Measurements from ENCODE around the gene ADAMTS17.

Gene ADAMTS17

DNA sequence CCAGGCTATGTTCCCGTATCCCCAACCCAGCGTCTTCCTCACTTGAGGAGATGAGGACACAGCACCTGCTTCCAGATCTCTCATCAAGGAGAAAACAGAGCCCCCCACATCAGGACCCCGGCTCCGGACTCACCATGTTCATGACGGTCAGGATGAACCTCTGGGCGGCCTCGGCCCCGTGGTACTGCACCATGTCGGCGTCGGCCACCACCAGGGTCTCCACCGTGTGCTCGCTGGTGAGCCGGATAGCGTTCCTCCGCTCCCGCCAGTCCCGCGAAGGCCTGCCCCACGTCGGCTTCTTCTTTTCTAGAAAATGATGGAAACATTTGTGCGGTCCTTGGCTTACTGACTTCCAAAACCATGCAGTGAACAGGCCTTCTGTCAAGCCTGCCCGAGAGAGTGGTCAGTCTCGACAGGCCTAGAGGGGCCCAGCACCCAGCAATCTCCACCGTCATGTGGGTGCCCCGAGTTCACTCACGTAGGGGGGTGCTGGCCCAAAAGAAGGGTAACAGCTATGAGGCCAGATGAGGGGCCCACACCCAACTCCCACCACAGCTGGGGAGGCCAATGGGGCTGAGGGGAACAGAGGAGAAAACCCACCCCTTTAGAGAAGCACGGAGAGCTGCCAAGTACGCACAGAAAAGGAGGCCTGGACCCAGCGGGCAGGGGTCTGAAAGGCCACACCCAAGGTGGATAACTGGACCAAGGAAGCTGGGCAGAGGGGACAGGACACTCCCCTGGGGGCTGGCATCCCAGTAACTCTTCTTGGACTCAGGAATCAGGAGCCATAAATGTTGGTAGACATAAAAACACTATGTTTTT is 60.5 kb downstream of the ADAMTS17 start:
- no peak for DNase-seq (ENCODE audit: low read depth, low spot score)
- H3K4me3 ChIP-seq (ENCODE audit: low read length), result no peak overlapping the region

- H3K4me3 ChIP-seq (ENCODE audit: low read length), result no peak overlapping the region
- no peak for DNase-seq (ENCODE audit: low read depth, low spot score)
Observed at GRCh38 chr15:100279849-100280248, 61.9 kb downstream of the ADAMTS17 start.

DNA sequence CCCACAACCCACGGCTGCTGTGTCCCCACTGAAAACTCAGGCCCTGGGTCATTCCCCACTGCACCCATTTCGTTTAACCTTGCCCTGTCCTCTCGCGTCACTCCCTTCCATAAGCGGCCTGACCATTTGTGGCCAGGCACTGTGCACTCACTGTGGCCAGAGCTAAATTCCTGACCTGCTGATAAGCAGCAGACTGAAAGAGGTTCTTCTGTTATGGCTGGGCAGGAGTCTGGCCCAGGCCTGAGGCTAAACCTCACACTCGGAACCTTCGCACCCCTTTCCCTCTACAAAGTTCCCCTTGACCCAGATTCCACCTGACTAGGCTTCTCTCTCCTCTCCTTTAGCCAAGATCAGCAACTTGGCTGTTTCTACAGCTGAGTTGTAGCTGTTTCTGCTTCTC is 62.3 kb downstream of the ADAMTS17 start:
- DNase-seq (ENCODE audit: low read depth, low spot score), result no peak

GRCh38 chr15:100278596-100279380 is 63.0 kb downstream of the ADAMTS17 start:
- no peak for DNase-seq (ENCODE audit: low read depth, low spot score)
- H3K4me3 ChIP-seq (ENCODE audit: low read length), result no peak overlapping the region

More for the DNA sequence above, 62.3 kb downstream of the ADAMTS17 start:
- no peak overlapping the region for H3K4me3 ChIP-seq (ENCODE audit: low read length)

GRCh38 chr15:100277087-100277855 is 64.5 kb downstream of the ADAMTS17 start:
- no peak for DNase-seq (ENCODE audit: low read depth, low spot score)
- H3K4me3 ChIP-seq (ENCODE audit: low read length), result no peak overlapping the region

DNA sequence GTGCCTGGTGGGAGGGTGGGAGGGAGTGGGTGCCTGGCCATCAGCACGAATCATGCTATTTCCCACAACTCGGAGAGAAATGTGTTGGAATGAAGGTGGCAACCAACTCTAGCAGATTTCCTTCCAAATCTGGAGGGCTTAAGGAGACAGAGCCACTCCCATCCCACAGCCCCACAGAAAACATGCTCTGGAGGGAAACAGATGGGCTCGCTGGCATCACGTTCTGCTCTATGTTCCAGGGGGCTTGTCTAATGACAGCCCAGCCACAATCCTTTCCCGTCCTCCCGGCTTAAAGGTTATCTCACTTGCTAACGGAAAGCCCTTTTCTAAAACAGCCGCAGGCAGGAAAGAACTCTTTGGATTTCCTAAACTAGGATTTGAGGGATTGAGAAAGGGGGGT is 65.3 kb downstream of the ADAMTS17 start:
- H3K4me3 ChIP-seq (ENCODE audit: low read length), result no peak overlapping the region
- DNase-seq (ENCODE audit: low read depth, low spot score), result no peak

DNA sequence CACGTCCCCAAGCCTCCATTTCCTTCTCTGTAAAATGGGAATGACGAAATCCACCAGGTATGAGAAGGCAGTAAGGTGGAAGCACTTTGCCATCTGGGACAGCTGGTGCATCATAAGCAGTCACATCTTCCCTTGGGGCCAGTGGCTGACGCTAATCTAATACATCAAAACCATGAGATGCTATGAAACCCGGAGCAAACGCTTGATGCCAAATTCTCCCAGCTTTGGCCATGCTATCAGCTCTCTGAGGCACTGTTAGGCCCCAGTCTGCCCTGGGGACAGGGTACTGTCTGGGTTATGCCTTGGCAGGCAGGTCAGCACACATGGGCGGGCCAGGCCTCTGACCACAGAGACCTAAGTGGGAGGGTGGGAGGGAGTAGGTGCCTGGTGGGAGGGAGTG is 66.1 kb downstream of the ADAMTS17 start:
- H3K4me3 ChIP-seq (ENCODE audit: low read length), result no peak overlapping the region
- DNase-seq (ENCODE audit: low read depth, low spot score), result no peak

- no peak for DNase-seq (ENCODE audit: low read depth, low spot score)
- H3K4me3 ChIP-seq (ENCODE audit: low read length), result no peak overlapping the region
Observed at GRCh38 chr15:100269831-100270230, 71.9 kb downstream of the ADAMTS17 start.

DNA sequence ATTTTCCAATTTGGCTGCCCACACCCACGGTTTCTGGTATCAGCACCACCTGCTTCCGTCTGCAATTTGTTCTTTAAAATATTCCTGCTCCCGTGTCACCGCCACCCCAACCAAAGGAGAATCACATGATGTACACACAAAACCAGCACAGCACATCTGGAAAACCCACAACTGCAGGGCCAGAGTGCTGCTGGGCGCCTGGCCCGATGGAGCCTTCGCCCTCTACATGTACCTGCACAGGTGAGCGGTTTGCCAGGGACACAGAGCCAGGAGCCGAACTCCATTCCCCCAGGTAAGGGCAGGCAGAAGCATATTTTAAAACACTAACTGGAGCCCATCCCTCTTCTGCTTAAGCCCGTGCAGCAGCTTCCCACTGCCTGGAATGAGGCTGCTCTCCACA is 75.6 kb downstream of the ADAMTS17 start:
- DNase-seq (ENCODE audit: low read depth, low spot score), result no peak
- H3K4me3 ChIP-seq (ENCODE audit: low read length), result no peak overlapping the region

DNA sequence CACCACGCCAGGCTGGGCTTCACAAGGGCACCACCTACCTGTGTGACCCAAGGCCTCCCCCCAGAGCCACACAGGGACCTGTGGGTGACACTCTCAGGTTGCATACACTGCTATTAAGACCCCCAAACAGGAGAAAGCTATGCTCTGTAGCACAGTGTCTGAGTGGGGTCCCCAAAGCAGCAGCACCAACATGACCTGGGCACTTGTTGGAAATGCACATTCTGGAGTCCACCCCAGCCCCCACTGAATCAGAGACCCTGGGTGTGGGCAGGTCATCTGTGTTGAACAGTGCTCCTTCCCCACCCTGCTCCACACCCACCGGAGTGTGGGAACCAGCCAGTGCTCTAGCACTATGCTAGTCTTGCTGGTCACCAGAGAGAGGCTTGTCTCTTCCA is 76.1 kb downstream of the ADAMTS17 start:
- no peak overlapping the region for H3K4me3 ChIP-seq (ENCODE audit: low read length)
- no peak for DNase-seq (ENCODE audit: low read depth, low spot score)

DNA sequence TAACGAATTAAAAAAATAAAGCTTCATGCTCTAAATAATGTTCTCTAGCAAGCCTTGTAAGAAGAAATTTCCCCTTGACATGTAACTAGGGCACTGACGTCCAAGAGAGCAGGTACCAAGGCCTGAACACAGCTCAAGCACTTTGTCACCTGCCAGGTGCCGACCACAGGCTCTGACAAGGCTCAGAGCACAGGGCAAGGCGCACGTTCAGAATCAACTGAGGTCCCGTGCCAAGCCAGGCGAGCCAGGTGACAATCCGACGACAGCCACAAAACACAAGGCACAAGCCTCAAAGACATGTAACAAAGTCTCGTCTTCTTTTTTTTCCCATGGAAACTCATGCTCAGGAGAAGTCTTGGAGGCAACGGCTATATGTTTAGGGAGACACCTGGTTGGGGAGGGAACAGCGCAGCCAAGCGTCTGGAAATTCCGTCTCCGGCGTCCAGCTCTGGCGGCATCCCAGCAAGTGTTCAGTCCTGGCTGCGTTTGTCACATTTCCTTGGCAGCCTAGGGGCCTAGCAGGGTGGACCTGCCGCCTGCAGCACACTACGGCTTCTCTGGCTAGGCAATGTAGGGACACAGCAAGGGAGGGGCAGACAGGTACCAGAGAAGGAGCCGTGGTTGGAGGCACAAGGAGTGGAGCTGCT is 76.7 kb downstream of the ADAMTS17 start:
- no peak for DNase-seq (ENCODE audit: low read depth, low spot score)
- no peak overlapping the region for H3K4me3 ChIP-seq (ENCODE audit: low read length)

DNA sequence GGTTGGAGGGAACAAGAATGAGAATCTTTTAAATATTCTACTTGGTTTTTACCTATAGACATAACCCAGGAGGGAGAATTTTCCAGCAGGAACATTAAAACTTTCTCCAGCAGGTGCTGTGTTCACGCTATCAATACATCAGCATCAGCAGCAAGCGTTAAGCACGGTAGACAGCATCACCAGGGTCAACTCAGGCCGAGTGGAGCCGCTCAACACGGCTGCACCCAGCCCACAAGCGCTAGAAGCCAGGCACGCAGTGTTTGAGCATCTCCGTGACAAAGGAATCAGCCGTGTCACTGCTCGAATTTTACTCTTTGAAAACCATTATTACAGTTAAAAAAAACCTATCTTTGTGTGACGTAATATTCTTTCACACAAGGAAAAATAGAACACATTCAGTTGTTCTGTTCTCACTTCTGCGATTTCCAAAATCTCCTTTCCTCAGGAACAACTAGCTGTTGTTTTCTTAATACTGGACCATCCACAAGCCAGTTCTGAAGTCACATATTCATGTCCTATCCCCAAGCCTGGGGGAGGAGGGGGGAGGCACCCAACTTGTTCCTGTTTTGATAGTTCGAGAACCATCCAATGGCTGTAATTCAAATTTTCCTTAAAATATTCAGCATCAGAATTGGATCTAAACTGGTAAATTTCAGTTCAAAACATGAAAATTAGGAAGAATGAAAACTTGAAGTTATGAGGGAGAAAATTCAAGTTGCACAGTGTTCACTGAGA is 77.9 kb downstream of the ADAMTS17 start:
- no peak for DNase-seq (ENCODE audit: low read depth, low spot score)
- no peak overlapping the region for H3K4me3 ChIP-seq (ENCODE audit: low read length)

DNA sequence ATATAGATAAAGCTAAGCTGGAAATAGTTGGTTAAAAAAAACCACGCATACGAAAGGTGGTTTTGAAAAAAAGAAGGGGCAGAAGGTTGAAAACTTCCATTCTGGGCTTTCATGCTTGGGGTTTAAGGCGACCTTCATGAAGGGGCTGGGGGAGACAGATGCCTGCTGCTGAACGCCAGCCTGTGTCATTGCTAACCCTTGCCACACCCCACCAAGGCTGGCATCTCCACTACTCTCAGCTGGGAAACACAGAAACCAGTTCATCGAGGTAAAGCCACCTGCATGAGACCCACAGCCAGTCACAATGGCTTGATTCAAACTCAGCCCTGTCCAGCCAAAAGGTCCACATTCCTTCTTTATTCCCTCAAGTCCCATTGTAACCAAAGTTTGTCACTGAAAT is 78.7 kb downstream of the ADAMTS17 start:
- DNase-seq (ENCODE audit: low read depth, low spot score), result peak; percentile 18
- H3K4me3 ChIP-seq (ENCODE audit: low read length), result no peak overlapping the region

- H3K4me3 ChIP-seq (ENCODE audit: low read length), result no peak overlapping the region
- no peak for DNase-seq (ENCODE audit: low read depth, low spot score)
Observed at GRCh38 chr15:100261302-100262240, 80.2 kb downstream of the ADAMTS17 start.

DNA sequence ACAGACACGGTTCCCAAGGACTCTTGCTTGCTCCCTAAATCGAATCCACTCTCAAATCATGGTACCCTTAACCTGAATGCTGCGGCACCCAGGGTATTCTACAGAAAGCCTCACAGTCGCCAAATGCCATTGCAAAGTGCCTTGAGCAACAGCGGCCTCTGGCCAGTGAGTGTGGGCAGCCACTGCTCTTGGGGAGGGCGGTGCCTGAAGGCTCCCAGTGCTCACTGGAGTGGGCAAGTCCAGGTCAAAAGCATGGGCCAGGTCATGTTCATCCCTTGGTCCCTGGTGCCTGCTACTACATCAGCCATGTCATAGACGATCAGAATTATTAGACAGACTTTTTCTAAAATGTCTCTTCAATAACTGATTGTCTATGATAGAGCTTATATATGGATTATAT is 82.5 kb downstream of the ADAMTS17 start:
- no peak for DNase-seq (ENCODE audit: low read depth, low spot score)
- no peak overlapping the region for H3K4me3 ChIP-seq (ENCODE audit: low read length)

DNA sequence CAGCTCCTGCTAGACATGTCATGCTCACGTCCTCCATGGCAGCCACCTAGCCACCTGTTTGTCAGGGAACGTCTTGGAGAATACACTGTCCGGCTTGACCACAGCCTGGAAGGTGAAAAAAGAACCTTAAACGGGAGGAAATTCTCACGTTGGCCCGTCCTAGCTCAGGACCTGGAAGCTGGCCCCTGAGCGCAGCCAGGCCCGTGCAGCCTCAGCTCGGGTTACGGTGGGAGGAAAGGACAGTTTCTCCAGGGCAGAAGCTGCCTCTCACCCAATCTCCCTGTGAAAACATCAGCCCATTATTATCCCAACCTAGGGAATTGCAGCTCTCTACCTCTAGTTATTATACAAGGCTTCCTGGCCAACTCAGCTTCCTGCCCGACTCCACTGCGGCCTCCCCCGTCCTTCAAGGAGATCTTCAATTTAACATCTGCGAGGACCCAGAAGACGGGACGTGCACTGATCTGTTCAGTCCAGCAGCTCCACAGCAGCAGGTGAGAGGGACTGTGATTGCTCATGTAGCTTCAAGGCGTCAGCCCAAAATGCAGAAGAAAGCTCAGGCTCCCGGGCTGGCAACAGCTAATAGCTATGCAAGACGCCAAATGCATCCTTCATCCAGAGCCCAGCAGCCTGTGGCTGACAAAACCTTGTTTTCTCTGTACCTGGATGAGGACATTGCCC is 84.7 kb downstream of the ADAMTS17 start:
- no peak overlapping the region for H3K4me3 ChIP-seq (ENCODE audit: low read length)
- no peak for DNase-seq (ENCODE audit: low read depth, low spot score)

Measured in Jurkat, Clone E6-1 (cell line).